Psoas muscle (tissue), 8 donors: ENCODE data around the gene GIPC3. TPM values are rescaled to one million over a fixed set of nuclear protein-coding genes. Genes with fewer than 3 reads are reported as not detected.
A peak's percentile ranks its signal among the peaks of the same experiment; 100 is the strongest.

Experiments
- ATAC-seq, 4 donors: fragments of 200-7000 bp; cut with Tn5 transposase; one replicate each; pipeline ENCODE4 v1.9.1; 2020; ENCODE audit warnings: moderate library complexity in 3 of 4, mild to moderate bottlenecking in 2 of 4
- DNase-seq, 2 donors: peaks; one replicate each; pipeline ENCODE4 v3.0.0-alpha.2; 2020
- H3K27ac ChIP-seq: fragments of 200-600 bp; one replicate; pipeline ENCODE4 v1.8.0; 2022
- H3K27me3 ChIP-seq, 3 donors: fragments of 200-600 bp in 1 of 3; one replicate each; pipeline versions ENCODE4 v1.6.1 to v1.8.0; 2013 to 2022; ENCODE audit warnings: low read length in 2 of 3, mild to moderate bottlenecking in 2 of 3, moderate library complexity in 1 of 3; ENCODE audit not compliant: insufficient read depth in 3 of 3
- H3K36me3 ChIP-seq, 2 donors: fragments of 200-600 bp in 1 of 2; one replicate each; pipeline versions ENCODE4 v1.6.1 to v1.8.0; 2013 to 2022; ENCODE audit warnings: low read depth in 1 of 2, mild to moderate bottlenecking in 1 of 2, moderate library complexity in 1 of 2; ENCODE audit not compliant: insufficient read depth in 1 of 2
- H3K4me1 ChIP-seq: fragments of 200-600 bp; one replicate; pipeline ENCODE4 v1.8.0; 2022
- H3K4me3 ChIP-seq: fragments of 200-600 bp; one replicate; pipeline ENCODE4 v1.8.0; 2022; ENCODE audit warnings: mild to moderate bottlenecking
- H3K9me3 ChIP-seq: fragments of 200-600 bp; one replicate; pipeline ENCODE4 v1.8.0; 2022
- CTCF ChIP-seq: fragments of 200-600 bp; IDR thresholded peaks from one replicate; pipeline ENCODE4 v1.8.0; 2022; ENCODE audit warnings: antibody characterized with exemption
- WGBS, 3 donors: extraction: QIAGEN DNeasy Blood & Tissue Kit; methylation state at CpG; one replicate each; pipeline versions ENCODE4 v1.1.6 to v1.1.7; 2013; 5-methylcytosine and 5-hydroxymethylcytosine counted together
- intact Hi-C, 2 donors: fragments of 100-400 bp; cut with DNase I; formaldehyde crosslinking; loops; one replicate each; pipeline versions ENCODE4 v1.11.0 to v1.14.2; 2022
- polyA plus RNA-seq, 3 donors: library from polyadenylated mRNA; stranded (reverse); fragments of 200-250 nt; gene quantifications; one replicate each; pipeline ENCODE4 v1.2.3, GENCODE V29; 2013
- total RNA-seq, 4 donors: library from RNA; stranded (reverse); fragmentation: NEBNext Ultra II Directional in 2 of 4; extraction: Animal tissue kit (Norgen Biotek cat#: 25700) in 2 of 4; gene quantifications; one replicate each; pipeline versions ENCODE4 v1.2.1 to v1.2.4, GENCODE V29; 2021 to 2023
- donor health status: healthy with polysubstance abuse.
- donor health status: DM: no; HTN: no; CAD: no; lungs with moderate emphysema.
- donor health status: Bipolar disorder and iron deficiency.
- donor health status: healthy.
- donor health status: DM: yes; HTN: yes; CAD: no.
- donor health status: DM: no; HTN: no; CAD: no.
- donor health status: DM: no; HTN: no; CAD: no.
- donor health status: DM: yes; HTN: yes; CAD: no.

Gene GIPC3
- total and polyA plus RNA-seq, 7 donors, result 0.30 to 1.1 (median 0.45) TPM

GRCh38 chr19:3605770-3606169, 20.5 kb downstream of the GIPC3 start:
- no peak for TF ChIP-seq CTCF
- H3K9me3 ChIP-seq, result no peaks in the 10 kb centered on the region
- H3K27me3 ChIP-seq, result peaks cover 0 to 39% (median 9%) of the 10 kb centered on the region in 3 donors
- H3K27ac ChIP-seq, result no peak overlapping the region
- H3K36me3 ChIP-seq, result peaks cover 0 to 1% of the 10 kb centered on the region in 2 donors
- peaks cover 5% of the 10 kb centered on the region for H3K4me1 ChIP-seq
- intact Hi-C loops, result no loop called here
- ATAC-seq, result no peak
- WGBS, 3 donors, result 45 to 78% (median 59%) methylated on average over 5 of the region's 5 CpGs
- H3K4me3 ChIP-seq, result peak overlapping the region; percentile 62
- DNase-seq, result no peak

GRCh38 chr19:3606174-3606689, 21.0 kb downstream of the GIPC3 start:
- intact Hi-C loops, result no loop called here
- DNase-seq, result no peak
- TF ChIP-seq CTCF, result no peak
- Histone ChIP-seq H3K4me3 (peak overlapping the region; percentile 62), H3K4me1 (peaks cover 5% of the 10 kb centered on the region), H3K9me3 (no peaks in the 10 kb centered on the region), H3K27me3 (peaks cover 0 to 39% (median 9%) of the 10 kb centered on the region in 3 donors), H3K36me3 (peaks cover 0 to 6% of the 10 kb centered on the region in 2 donors), H3K27ac (peak overlapping the region; percentile 54)
- peak in 2 of 4 donors; percentile 22 to 40 for ATAC-seq
- 6 to 12% (median 9%) methylated on average over 28 to 35 of the region's 35 CpGs for WGBS, 3 donors

- 1 to 3% (median 2%) methylated on average over 23 to 46 of the region's 46 CpGs for WGBS, 3 donors
- intact Hi-C loops, result no loop called here
- peak; percentile 46 to 70 (median 52) for ATAC-seq
- H3K4me1 ChIP-seq, result peaks cover 5% of the 10 kb centered on the region
- TF ChIP-seq CTCF, result no peak
- peaks cover 0 to 11% of the 10 kb centered on the region in 2 donors for H3K36me3 ChIP-seq
- DNase-seq, result peak in 1 of 2 donors; percentile 84
- peak within 1 kb of the TSS; percentile 54 for H3K27ac ChIP-seq
- peaks cover 0 to 39% (median 9%) of the 10 kb centered on the region in 3 donors for H3K27me3 ChIP-seq
- H3K9me3 ChIP-seq, result no peaks in the 10 kb centered on the region
- peak within 1 kb of the TSS; percentile 62 for H3K4me3 ChIP-seq
Observed at GRCh38 chr19:3606690-3607289, 21.5 kb downstream of the GIPC3 start, which contains the start of gene TBXA2R. Gene TBXA2R, minus strand, starts transcription at chr19:3606875. Its CDS starts 6,241 bp downstream, at chr19:3600634.

GRCh38 chr19:3607303-3608078, 22.2 kb downstream of the GIPC3 start:
- peaks cover 5% of the 10 kb centered on the region for H3K4me1 ChIP-seq
- TF ChIP-seq CTCF, result no peak
- peak overlapping the region; percentile 54 for H3K27ac ChIP-seq
- ATAC-seq (peak in 3 of 4 donors; percentile 15 to 36 (median 16)), DNase-seq (peak; percentile 64 to 70)
- peaks cover 0 to 39% (median 9%) of the 10 kb centered on the region in 3 donors for H3K27me3 ChIP-seq
- 17 to 20% (median 19%) methylated on average over 19 to 22 of the region's 22 CpGs for WGBS, 3 donors
- peak overlapping the region; percentile 62 for H3K4me3 ChIP-seq
- no peaks in the 10 kb centered on the region for H3K9me3 ChIP-seq
- peaks cover 0 to 18% of the 10 kb centered on the region in 2 donors for H3K36me3 ChIP-seq
- intact Hi-C loops, result no loop called here
